ENCODE data around the gene UROS. TPM values are rescaled to one million over a fixed set of nuclear protein-coding genes. Genes with fewer than 3 reads are reported as not detected.

The UROS gene
- polyA plus RNA-seq, 2 of the 4 experiments (the other 2 are of a cell fraction), result 52.9 to 71.1 TPM

DNA sequence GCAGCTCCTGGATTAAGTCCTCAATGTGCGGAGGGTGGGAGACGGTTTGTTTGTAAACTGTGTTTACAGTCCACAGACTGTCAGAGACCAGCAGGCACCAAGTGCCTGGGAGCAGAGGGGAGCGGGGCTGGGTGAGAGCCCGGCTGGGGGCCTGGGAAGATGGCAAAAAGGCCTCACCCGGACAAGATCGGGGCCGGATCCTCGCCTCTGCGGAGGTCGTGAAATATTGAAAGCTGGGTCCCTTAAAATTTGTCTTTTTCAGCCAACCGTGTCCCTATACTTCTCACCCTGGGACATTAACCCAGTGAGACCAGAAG, 50.2 kb downstream of the UROS start:
- DNase-seq (ENCODE audit: low read depth in 1 of 2, low spot score in 1 of 2), result no peak
- POLR2A ChIA-PET, result no interaction called here
- Histone ChIP-seq H3K4me3 (no peak overlapping the region), H3K4me1 (no peaks in the 10 kb centered on the region), H3K9me3 (no peaks in the 10 kb centered on the region), H3K27ac (no peak overlapping the region), H3K4me2 (no peak overlapping the region)
- 78% methylated on average over 9 of the region's 11 CpGs for WGBS (ENCODE audit: missing lambda C conversion rate)
- TF ChIP-seq NPAS2 (CRISPR knock-in tag; IDR thresholded peaks at IDR 0.05; ENCODE audit: borderline replicate concordance) (no peak), FOXS1 (CRISPR knock-in tag; IDR thresholded peaks at IDR 0.05) (no peak), NR3C1 (IDR thresholded peaks at IDR 0.05) (no peak), FOSB (CRISPR knock-in tag; IDR thresholded peaks at IDR 0.05) (no peak), HOXA7 (CRISPR knock-in tag; IDR thresholded peaks at IDR 0.05) (no peak), GATA3 (IDR thresholded peaks at IDR 0.05; ENCODE audit: borderline replicate concordance) (no peak), EHF (CRISPR knock-in tag; IDR thresholded peaks at IDR 0.05) (no peak), RNF2 (IDR thresholded peaks at IDR 0.05; ENCODE audit: borderline replicate concordance, low read depth) (no peak), PHF8 (IDR thresholded peaks at IDR 0.05; ENCODE audit: borderline replicate concordance, low read depth) (no peak), RFX5 (IDR thresholded peaks at IDR 0.05) (no peak), EHMT2 (IDR thresholded peaks at IDR 0.05; ENCODE audit: low read depth) (no peak), EP300 (IDR thresholded peaks at IDR 0.05) (no peak), CHD2 (IDR thresholded peaks at IDR 0.05; ENCODE audit: low read length, partially characterized antibody) (no peak), MAZ (IDR thresholded peaks at IDR 0.05; ENCODE audit: borderline replicate concordance, low read depth, low read length) (no peak), MAFK (IDR thresholded peaks at IDR 0.05; ENCODE audit: partially characterized antibody) (no peak), CHD4 (IDR thresholded peaks at IDR 0.05; ENCODE audit: borderline replicate concordance) (no peak)
- TF ChIP-seq, protein P1, sequence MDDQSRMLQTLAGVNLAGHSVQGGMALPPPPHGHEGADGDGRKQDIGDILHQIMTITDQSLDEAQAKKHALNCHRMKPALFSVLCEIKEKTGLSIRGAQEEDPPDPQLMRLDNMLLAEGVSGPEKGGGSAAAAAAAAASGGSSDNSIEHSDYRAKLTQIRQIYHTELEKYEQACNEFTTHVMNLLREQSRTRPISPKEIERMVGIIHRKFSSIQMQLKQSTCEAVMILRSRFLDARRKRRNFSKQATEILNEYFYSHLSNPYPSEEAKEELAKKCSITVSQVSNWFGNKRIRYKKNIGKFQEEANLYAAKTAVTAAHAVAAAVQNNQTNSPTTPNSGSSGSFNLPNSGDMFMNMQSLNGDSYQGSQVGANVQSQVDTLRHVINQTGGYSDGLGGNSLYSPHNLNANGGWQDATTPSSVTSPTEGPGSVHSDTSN (IDR thresholded peaks at IDR 0.05), result no peak
- TF ChIP-seq, protein P2, sequence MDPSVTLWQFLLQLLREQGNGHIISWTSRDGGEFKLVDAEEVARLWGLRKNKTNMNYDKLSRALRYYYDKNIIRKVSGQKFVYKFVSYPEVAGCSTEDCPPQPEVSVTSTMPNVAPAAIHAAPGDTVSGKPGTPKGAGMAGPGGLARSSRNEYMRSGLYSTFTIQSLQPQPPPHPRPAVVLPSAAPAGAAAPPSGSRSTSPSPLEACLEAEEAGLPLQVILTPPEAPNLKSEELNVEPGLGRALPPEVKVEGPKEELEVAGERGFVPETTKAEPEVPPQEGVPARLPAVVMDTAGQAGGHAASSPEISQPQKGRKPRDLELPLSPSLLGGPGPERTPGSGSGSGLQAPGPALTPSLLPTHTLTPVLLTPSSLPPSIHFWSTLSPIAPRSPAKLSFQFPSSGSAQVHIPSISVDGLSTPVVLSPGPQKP (IDR thresholded peaks at IDR 0.05; ENCODE audit: low read depth, low read length), result no peak
- TF ChIP-seq, protein P3, sequence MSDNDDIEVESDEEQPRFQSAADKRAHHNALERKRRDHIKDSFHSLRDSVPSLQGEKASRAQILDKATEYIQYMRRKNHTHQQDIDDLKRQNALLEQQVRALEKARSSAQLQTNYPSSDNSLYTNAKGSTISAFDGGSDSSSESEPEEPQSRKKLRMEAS (IDR thresholded peaks at IDR 0.05), result no peak
- FAIRE-seq, result no peak
- CTCF ChIA-PET, result no interaction called here
- peak in 1 of 2 experiments; percentile 7; a peak in 1 of 6 replicates for ATAC-seq

DNA sequence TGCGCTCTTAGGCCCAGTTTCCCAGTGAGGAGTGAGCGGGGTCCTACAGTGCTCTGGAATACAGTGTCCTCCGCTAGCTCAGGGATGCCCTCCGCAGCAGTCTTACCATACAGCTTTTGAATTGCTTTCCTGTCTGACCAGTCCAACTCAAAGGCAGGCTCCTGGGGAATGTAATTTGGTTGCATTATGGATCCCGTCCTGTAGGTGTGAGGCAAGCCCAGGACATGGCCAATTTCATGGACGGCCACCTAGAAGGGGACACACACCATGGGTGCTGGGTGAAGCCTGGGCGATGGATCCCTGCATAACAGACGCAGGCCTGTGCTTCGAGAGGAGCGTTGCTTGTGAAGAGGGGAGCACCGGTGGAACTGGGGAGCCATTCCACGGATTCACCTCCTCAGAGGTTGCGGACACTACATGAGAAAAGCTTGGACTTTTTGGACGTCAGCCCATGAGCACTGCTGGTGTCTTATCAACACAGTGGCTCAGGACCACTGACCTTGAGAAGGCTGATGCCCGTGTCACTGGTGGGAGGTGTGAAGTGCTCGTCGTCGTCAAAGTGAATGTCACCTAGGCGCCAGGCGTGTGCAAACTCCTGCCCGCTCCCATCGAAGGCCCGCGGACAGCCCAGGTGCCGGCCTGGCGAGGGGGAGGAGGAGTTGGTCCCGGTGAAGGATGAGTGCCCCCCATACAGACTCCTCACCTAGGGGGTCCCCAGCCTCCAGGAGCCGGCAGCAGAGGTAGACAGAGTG, 50.8 kb downstream of the UROS start:
- ATAC-seq (peak; percentile 11 to 31; a peak in 3 of 6 replicates), DNase-seq (ENCODE audit: low read depth in 1 of 2, low spot score in 1 of 2) (no peak), FAIRE-seq (no peak)
- Histone ChIP-seq H3K27ac (no peak overlapping the region), H3K4me2 (no peak overlapping the region), H3K4me1 (no peaks in the 10 kb centered on the region), H3K9me3 (no peaks in the 10 kb centered on the region), H3K4me3 (no peak overlapping the region)
- no peak for TF ChIP-seq MAFK (IDR thresholded peaks at IDR 0.05; ENCODE audit: partially characterized antibody)
- TF ChIP-seq, protein P4, sequence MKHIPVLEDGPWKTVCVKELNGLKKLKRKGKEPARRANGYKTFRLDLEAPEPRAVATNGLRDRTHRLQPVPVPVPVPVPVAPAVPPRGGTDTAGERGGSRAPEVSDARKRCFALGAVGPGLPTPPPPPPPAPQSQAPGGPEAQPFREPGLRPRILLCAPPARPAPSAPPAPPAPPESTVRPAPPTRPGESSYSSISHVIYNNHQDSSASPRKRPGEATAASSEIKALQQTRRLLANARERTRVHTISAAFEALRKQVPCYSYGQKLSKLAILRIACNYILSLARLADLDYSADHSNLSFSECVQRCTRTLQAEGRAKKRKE (CRISPR knock-in tag; IDR thresholded peaks at IDR 0.05; ENCODE audit: low read depth), result no peak
- no peak for TF ChIP-seq POLR2A (IDR thresholded peaks at IDR 0.05; ENCODE audit: low read length)
- TF ChIP-seq, protein P5, sequence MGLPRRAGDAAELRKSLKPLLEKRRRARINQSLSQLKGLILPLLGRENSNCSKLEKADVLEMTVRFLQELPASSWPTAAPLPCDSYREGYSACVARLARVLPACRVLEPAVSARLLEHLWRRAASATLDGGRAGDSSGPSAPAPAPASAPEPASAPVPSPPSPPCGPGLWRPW (IDR thresholded peaks at IDR 0.05), result no peak
- no peak for TF ChIP-seq FOXS1 (CRISPR knock-in tag; IDR thresholded peaks at IDR 0.05)
- TF ChIP-seq RCOR1 (IDR thresholded peaks at IDR 0.05; ENCODE audit: low read depth, low read length), result no peak
- no peak for TF ChIP-seq RARB (CRISPR knock-in tag; IDR thresholded peaks at IDR 0.05)
- TF ChIP-seq KDM1A (IDR thresholded peaks at IDR 0.05; ENCODE audit: low read depth), result no peak
- no peak for TF ChIP-seq SREBF2 (IDR thresholded peaks at IDR 0.05)
- no peak for TF ChIP-seq JUNB (IDR thresholded peaks at IDR 0.05)
- WGBS (ENCODE audit: missing lambda C conversion rate), result 89% methylated on average over 28 of the region's 28 CpGs
- ChIA-PET CTCF (interaction anchor here (1.1 kb wide), 1 partner anchor 9 kb away, joined by 5 read pairs; no protein-coding TSS in a partner anchor), POLR2A (no interaction called here)
